SW 1271 (cell line): Measurements from ENCODE around the gene WDR41.
A peak's percentile ranks its signal among the peaks of the same experiment; 100 is the strongest.
"Not testable (repeated sequence)": the region's sequence is repeated elsewhere in the genome, so short reads cannot be mapped to it uniquely, and the experiment has no call there.

Source experiments
- DNase-seq, 2 experiments: peaks; one replicate each; lab custom pipeline; 2025; lab: John Stamatoyannopoulos, UW

Gene WDR41

GRCh38 chr5:77491783-77492652 is at the start of gene WDR41:
TSS of gene WDR41 (minus strand) at chr5:77492316. CDS start at chr5:77492220, 96 bp downstream.
- DNase-seq = peak; percentile 76 to 92

GRCh38 chr5:77531297-77531696 is 39.2 kb upstream of the WDR41 start:
- no peak for DNase-seq

- peak in 1 of 2 experiments; percentile 54 for DNase-seq
Measured at GRCh38 chr5:77518304-77518703, 26.2 kb upstream of the WDR41 start.

- DNase-seq = no peak
Measured at GRCh38 chr5:77514457-77514856, 22.3 kb upstream of the WDR41 start.

- no peak for DNase-seq
Measured at GRCh38 chr5:77513321-77513720, 21.2 kb upstream of the WDR41 start.

- DNase-seq = not testable (repeated sequence)
Measured at GRCh38 chr5:77501132-77501531, 9.0 kb upstream of the WDR41 start.

- no peak for DNase-seq
Measured at GRCh38 chr5:77499973-77500372, 7.9 kb upstream of the WDR41 start.

- DNase-seq = no peak
Measured at GRCh38 chr5:77499441-77499840, 7.3 kb upstream of the WDR41 start.

GRCh38 chr5:77498952-77499351 is 6.8 kb upstream of the WDR41 start:
- no peak for DNase-seq

GRCh38 chr5:77494935-77495334 is 2.8 kb upstream of the WDR41 start:
- DNase-seq = no peak

- no peak for DNase-seq
Measured at GRCh38 chr5:77492653-77493000, 511 bp upstream of the WDR41 start.

- not testable (repeated sequence) for DNase-seq
Measured at GRCh38 chr5:77490741-77491344, 1.3 kb downstream of the WDR41 start.

GRCh38 chr5:77486344-77486962 is 5.7 kb downstream of the WDR41 start:
- no peak for DNase-seq

- no peak for DNase-seq
Measured at GRCh38 chr5:77483682-77484081, 8.4 kb downstream of the WDR41 start.

- DNase-seq = not testable (repeated sequence)
Measured at GRCh38 chr5:77475041-77475440, 17.1 kb downstream of the WDR41 start.

GRCh38 chr5:77468875-77469274 is 23.2 kb downstream of the WDR41 start:
- DNase-seq = not testable (repeated sequence)

- DNase-seq = no peak
Measured at GRCh38 chr5:77463905-77464304, 28.2 kb downstream of the WDR41 start.

GRCh38 chr5:77461287-77461686 is 30.8 kb downstream of the WDR41 start:
- DNase-seq = no peak

- no peak for DNase-seq
Measured at GRCh38 chr5:77454123-77454522, 38.0 kb downstream of the WDR41 start.

GRCh38 chr5:77452351-77452750 is 39.8 kb downstream of the WDR41 start:
- DNase-seq = no peak

- no peak for DNase-seq
Measured at GRCh38 chr5:77449981-77450380, 42.1 kb downstream of the WDR41 start.

GRCh38 chr5:77449277-77449676 is 42.8 kb downstream of the WDR41 start:
- no peak for DNase-seq

GRCh38 chr5:77448831-77449230 is 43.3 kb downstream of the WDR41 start:
- DNase-seq = no peak
